Measurements from ENCODE around the gene PIGU. TPM values are rescaled to one million over a fixed set of nuclear protein-coding genes. Genes with fewer than 3 reads are reported as not detected.
"Not testable (repeated sequence)": the region's sequence is repeated elsewhere in the genome, so short reads cannot be mapped to it uniquely, and the experiment has no call there.

PIGU gene
- polyA plus RNA-seq, 1 donor from 2014 or later, result 35.8 TPM

GRCh38 chr20:34673412-34673811, 3.5 kb downstream of the PIGU start:
- Histone ChIP-seq H3K27me3 (ENCODE audit: insufficient read depth, low read depth, low read length) (no peaks in the 10 kb centered on the region), H3K9ac (ENCODE audit: low read length) (no peak overlapping the region), H3K36me3 (ENCODE audit: insufficient read depth, low read length) (no peaks in the 10 kb centered on the region), H3K79me2 (replicated peaks; ENCODE audit: insufficient read depth, low read length) (peaks cover 23% of the 10 kb centered on the region), H3K9me3 (ENCODE audit: low read length) (no peaks in the 10 kb centered on the region), H3K27ac (ENCODE audit: low read length) (no peak overlapping the region), H3K4me2 (ENCODE audit: low read length) (no peak overlapping the region), H4K20me1 (ENCODE audit: insufficient read depth) (no peaks in the 10 kb centered on the region), H2AFZ (ENCODE audit: low read depth, low read length) (no peak overlapping the region), H3K4me3 (ENCODE audit: low read length) (no peak overlapping the region), H3F3A (ENCODE audit: insufficient read depth, low read length, poor library complexity, severe bottlenecking) (no peaks in the 10 kb centered on the region), H3K9me2 (ENCODE audit: insufficient read depth, low read length) (no peaks in the 10 kb centered on the region)
- TF ChIP-seq RAD21 (conservative IDR thresholded peaks at IDR 0.05) (no peak), EZH2 (IDR thresholded peaks at IDR 0.05; ENCODE audit: borderline replicate concordance, insufficient read depth, low read length, poor library complexity, severe bottlenecking) (no peak), POLR2AphosphoS5 (IDR thresholded peaks at IDR 0.05) (no peak), MXI1 (conservative IDR thresholded peaks at IDR 0.05; ENCODE audit: poor library complexity, severe bottlenecking) (no peak)
- TF ChIP-seq, protein P1, sequence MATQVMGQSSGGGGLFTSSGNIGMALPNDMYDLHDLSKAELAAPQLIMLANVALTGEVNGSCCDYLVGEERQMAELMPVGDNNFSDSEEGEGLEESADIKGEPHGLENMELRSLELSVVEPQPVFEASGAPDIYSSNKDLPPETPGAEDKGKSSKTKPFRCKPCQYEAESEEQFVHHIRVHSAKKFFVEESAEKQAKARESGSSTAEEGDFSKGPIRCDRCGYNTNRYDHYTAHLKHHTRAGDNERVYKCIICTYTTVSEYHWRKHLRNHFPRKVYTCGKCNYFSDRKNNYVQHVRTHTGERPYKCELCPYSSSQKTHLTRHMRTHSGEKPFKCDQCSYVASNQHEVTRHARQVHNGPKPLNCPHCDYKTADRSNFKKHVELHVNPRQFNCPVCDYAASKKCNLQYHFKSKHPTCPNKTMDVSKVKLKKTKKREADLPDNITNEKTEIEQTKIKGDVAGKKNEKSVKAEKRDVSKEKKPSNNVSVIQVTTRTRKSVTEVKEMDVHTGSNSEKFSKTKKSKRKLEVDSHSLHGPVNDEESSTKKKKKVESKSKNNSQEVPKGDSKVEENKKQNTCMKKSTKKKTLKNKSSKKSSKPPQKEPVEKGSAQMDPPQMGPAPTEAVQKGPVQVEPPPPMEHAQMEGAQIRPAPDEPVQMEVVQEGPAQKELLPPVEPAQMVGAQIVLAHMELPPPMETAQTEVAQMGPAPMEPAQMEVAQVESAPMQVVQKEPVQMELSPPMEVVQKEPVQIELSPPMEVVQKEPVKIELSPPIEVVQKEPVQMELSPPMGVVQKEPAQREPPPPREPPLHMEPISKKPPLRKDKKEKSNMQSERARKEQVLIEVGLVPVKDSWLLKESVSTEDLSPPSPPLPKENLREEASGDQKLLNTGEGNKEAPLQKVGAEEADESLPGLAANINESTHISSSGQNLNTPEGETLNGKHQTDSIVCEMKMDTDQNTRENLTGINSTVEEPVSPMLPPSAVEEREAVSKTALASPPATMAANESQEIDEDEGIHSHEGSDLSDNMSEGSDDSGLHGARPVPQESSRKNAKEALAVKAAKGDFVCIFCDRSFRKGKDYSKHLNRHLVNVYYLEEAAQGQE (IDR thresholded peaks at IDR 0.05; ENCODE audit: borderline replicate concordance), result no peak

DNA sequence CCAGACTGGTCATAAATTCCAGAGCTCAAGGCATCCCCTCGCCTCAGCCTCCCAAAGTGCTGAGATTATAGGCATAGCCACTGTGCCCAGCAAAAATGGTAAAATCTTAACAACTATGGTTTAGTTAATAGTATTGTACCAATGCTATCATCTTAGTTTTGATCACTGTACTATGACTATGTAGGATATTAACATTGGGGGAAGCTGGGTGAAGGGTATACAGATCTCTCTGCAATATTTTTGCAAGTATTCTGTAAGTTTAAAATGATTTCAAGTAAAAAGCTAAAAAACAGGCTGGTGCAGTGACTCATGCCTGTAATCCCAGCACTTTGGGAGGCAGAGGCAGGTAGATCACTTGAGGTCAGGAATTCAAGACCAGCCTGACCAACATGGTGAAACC, 7.8 kb downstream of the PIGU start:
- peaks cover 11% of the 10 kb centered on the region for H3K79me2 ChIP-seq (replicated peaks; ENCODE audit: insufficient read depth, low read length)
- H3K4me3 ChIP-seq (ENCODE audit: low read length), result no peak overlapping the region
- H3K27ac ChIP-seq (ENCODE audit: low read length), result no peak overlapping the region
- no peaks in the 10 kb centered on the region for H4K20me1 ChIP-seq (ENCODE audit: insufficient read depth)
- H3F3A ChIP-seq (ENCODE audit: insufficient read depth, low read length, poor library complexity, severe bottlenecking), result no peaks in the 10 kb centered on the region
- no peak overlapping the region for H3K9ac ChIP-seq (ENCODE audit: low read length)
- H3K36me3 ChIP-seq (ENCODE audit: insufficient read depth, low read length), result no peaks in the 10 kb centered on the region
- no peaks in the 10 kb centered on the region for H3K9me2 ChIP-seq (ENCODE audit: insufficient read depth, low read length)
- no peak overlapping the region for H3K4me2 ChIP-seq (ENCODE audit: low read length)
- no peak for TF ChIP-seq MXI1 (conservative IDR thresholded peaks at IDR 0.05; ENCODE audit: poor library complexity, severe bottlenecking)
- TF ChIP-seq, protein P1 (IDR thresholded peaks at IDR 0.05; ENCODE audit: borderline replicate concordance), result no peak
- no peak for TF ChIP-seq EP300 (conservative IDR thresholded peaks at IDR 0.05; ENCODE audit: poor library complexity, severe bottlenecking)
- TF ChIP-seq EZH2 (IDR thresholded peaks at IDR 0.05; ENCODE audit: borderline replicate concordance, insufficient read depth, low read length, poor library complexity, severe bottlenecking), result no peak
- TF ChIP-seq SMC3 (conservative IDR thresholded peaks at IDR 0.05; ENCODE audit: poor library complexity), result no peak
- no peak for TF ChIP-seq RAD21 (conservative IDR thresholded peaks at IDR 0.05)
- TF ChIP-seq POLR2AphosphoS5 (IDR thresholded peaks at IDR 0.05), result no peak
- TF ChIP-seq, protein P2, sequence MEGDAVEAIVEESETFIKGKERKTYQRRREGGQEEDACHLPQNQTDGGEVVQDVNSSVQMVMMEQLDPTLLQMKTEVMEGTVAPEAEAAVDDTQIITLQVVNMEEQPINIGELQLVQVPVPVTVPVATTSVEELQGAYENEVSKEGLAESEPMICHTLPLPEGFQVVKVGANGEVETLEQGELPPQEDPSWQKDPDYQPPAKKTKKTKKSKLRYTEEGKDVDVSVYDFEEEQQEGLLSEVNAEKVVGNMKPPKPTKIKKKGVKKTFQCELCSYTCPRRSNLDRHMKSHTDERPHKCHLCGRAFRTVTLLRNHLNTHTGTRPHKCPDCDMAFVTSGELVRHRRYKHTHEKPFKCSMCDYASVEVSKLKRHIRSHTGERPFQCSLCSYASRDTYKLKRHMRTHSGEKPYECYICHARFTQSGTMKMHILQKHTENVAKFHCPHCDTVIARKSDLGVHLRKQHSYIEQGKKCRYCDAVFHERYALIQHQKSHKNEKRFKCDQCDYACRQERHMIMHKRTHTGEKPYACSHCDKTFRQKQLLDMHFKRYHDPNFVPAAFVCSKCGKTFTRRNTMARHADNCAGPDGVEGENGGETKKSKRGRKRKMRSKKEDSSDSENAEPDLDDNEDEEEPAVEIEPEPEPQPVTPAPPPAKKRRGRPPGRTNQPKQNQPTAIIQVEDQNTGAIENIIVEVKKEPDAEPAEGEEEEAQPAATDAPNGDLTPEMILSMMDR (IDR thresholded peaks at IDR 0.05; ENCODE audit: poor library complexity, severe bottlenecking), result no peak
- H2AFZ ChIP-seq (ENCODE audit: low read depth, low read length), result no peak overlapping the region
- H3K27me3 ChIP-seq (ENCODE audit: insufficient read depth, low read depth, low read length), result no peaks in the 10 kb centered on the region
- H3K9me3 ChIP-seq (ENCODE audit: low read length), result no peaks in the 10 kb centered on the region

GRCh38 chr20:34664751-34665150, 12.1 kb downstream of the PIGU start:
- H3K79me2 ChIP-seq (replicated peaks; ENCODE audit: insufficient read depth, low read length), result peaks cover 11% of the 10 kb centered on the region
- H3K9me2 ChIP-seq (ENCODE audit: insufficient read depth, low read length); H3K27me3 ChIP-seq (ENCODE audit: insufficient read depth, low read depth, low read length); H3F3A ChIP-seq (ENCODE audit: insufficient read depth, low read length, poor library complexity, severe bottlenecking); H3K36me3 ChIP-seq (ENCODE audit: insufficient read depth, low read length); H3K9ac ChIP-seq (ENCODE audit: low read length); H3K9me3 ChIP-seq (ENCODE audit: low read length); H2AFZ ChIP-seq (ENCODE audit: low read depth, low read length); H3K27ac ChIP-seq (ENCODE audit: low read length); H3K4me2 ChIP-seq (ENCODE audit: low read length); H3K4me3 ChIP-seq (ENCODE audit: low read length); H4K20me1 ChIP-seq (ENCODE audit: insufficient read depth): not testable (repeated sequence)
